Activated T-cell treated with anti-CD3 and anti-CD28 coated beads for 24 hours (primary cell): ENCODE data around the gene ROBO1.

Experiments used
- DNase-seq: peaks from one replicate; pipeline ENCODE4 v3.0.0-alpha.2; 2020; ENCODE audit warnings: low read depth

Gene ROBO1

GRCh38 chr3:78839693-78840092, 928.1 kb downstream of the ROBO1 start:
- no peak for DNase-seq

- no peak for DNase-seq
These were observed 929.4 kb downstream of the ROBO1 start for GRCh38 chr3:78838362-78838761.

- no peak for DNase-seq
These were observed 932.9 kb downstream of the ROBO1 start for GRCh38 chr3:78834910-78835309.

GRCh38 chr3:78832785-78833204, 935.0 kb downstream of the ROBO1 start:
- DNase-seq = no peak

- no peak for DNase-seq
These were observed 936.3 kb downstream of the ROBO1 start for GRCh38 chr3:78831446-78831972.

- no peak for DNase-seq
These were observed 937.3 kb downstream of the ROBO1 start for GRCh38 chr3:78830470-78830869.

GRCh38 chr3:78827618-78828017, 940.2 kb downstream of the ROBO1 start:
- DNase-seq = no peak

- DNase-seq = no peak
These were observed 942.0 kb downstream of the ROBO1 start for GRCh38 chr3:78825858-78826215.

- DNase-seq = no peak
These were observed 942.5 kb downstream of the ROBO1 start for GRCh38 chr3:78825118-78825857.

- DNase-seq = no peak
These were observed 943.9 kb downstream of the ROBO1 start for GRCh38 chr3:78823859-78824258.

- DNase-seq = no peak
These were observed 944.4 kb downstream of the ROBO1 start for GRCh38 chr3:78823434-78823833.

GRCh38 chr3:78822726-78823125, 945.1 kb downstream of the ROBO1 start:
- DNase-seq = no peak

GRCh38 chr3:78820542-78820941, 947.3 kb downstream of the ROBO1 start:
- no peak for DNase-seq

- DNase-seq = no peak
These were observed 949.4 kb downstream of the ROBO1 start for GRCh38 chr3:78818161-78818985.

GRCh38 chr3:78814893-78815562, 952.8 kb downstream of the ROBO1 start:
- DNase-seq = no peak

GRCh38 chr3:78812166-78812565, 955.6 kb downstream of the ROBO1 start:
- no peak for DNase-seq

- no peak for DNase-seq
These were observed 957.8 kb downstream of the ROBO1 start for GRCh38 chr3:78809966-78810365.

- DNase-seq = no peak
These were observed 963.4 kb downstream of the ROBO1 start for GRCh38 chr3:78804251-78805037.

GRCh38 chr3:78802562-78802930, 965.3 kb downstream of the ROBO1 start:
- DNase-seq = no peak

- DNase-seq = no peak
These were observed 965.8 kb downstream of the ROBO1 start for GRCh38 chr3:78801926-78802561.

- DNase-seq = no peak
These were observed 968.1 kb downstream of the ROBO1 start for GRCh38 chr3:78799681-78800080.
